ENCODE measurements around the gene ARHGAP35. TPM values are rescaled to one million over a fixed set of nuclear protein-coding genes. Genes with fewer than 3 reads are reported as not detected.
A peak's percentile ranks its signal among the peaks of the same experiment; 100 is the strongest.

The ARHGAP35 gene
- total and polyA plus RNA-seq, 2 experiments from 2014 or later: 13.6 to 57.7 TPM

DNA sequence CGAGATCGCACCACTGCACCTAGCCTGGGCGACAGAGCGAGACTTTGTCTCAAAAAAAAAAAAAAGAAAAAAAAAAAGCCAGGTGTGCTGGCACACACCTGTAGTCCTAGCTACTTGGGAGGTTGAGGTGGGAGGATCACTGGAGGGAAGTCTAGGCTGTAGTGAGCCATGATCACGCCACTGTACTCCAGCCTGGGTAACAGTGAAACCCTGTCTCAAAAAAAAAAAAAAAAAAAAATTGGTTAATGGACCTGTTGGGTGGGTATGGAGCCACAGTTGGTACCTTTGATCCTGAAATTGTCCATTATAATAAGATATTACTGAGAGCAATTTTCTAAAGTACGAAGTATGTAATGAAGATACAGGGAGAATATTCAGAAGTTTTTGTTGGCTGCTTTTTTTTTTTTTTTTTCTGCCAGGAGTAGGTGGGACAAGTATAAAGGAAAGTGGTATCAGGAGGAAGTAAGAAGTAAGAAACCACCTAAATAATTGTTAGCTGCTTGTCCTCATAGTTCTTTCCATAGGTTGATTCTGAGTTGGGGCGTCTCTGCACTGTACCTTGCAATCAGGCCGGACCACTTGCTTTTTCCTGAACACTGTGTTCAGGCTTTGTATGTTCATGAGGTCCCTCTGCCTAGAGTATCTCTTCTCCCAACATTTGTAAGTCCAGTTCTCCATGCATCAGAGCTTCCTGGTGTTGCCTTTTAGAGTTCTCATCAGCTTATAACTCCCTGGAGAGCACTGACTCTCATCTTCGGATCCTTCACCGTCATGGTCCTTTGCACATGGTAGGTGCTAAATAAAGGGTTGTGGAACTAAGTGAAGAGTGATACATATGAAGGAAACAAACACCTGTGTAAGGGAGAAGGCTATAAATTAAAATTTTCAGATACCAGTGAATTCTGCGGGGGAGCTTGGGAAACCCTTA is 31.7 kb downstream of the ARHGAP35 start:
- H3K36me3 Mint-ChIP-seq (ENCODE audit: low read depth): 0 out of 3 replicates have a peak, but pooled peaks cover under 1% of the 10 kb centered on the region
- peaks cover 98% of the 10 kb centered on the region for H3K79me2 ChIP-seq (replicated peaks; ENCODE audit: insufficient read depth)
- 0 out of 2 replicates have a peak overlapping the region, but pooled peaks have one; percentile 22 for H3K27ac Mint-ChIP-seq
- peaks cover 35% of the 10 kb centered on the region for H4K20me1 ChIP-seq (replicated peaks; ENCODE audit: insufficient read depth)
- H2AFZ ChIP-seq: no peak overlapping the region
- H3K9me3 Mint-ChIP-seq: no peaks in the 10 kb centered on the region; the same call in 2 of the 3 replicates
- H3K4me3 ChIP-seq: no peak overlapping the region
- peak overlapping the region; percentile 78 for H3K27ac ChIP-seq (ENCODE audit: low read depth)
- no peaks in the 10 kb centered on the region for H3F3A ChIP-seq (replicated peaks; ENCODE audit: low read depth)
- no peaks in the 10 kb centered on the region for H3K27me3 ChIP-seq (ENCODE audit: insufficient read depth)
- TF ChIP-seq POLR2AphosphoS5 (IDR thresholded peaks at IDR 0.05; ENCODE audit: low read depth): no peak
- TF ChIP-seq, protein P1, sequence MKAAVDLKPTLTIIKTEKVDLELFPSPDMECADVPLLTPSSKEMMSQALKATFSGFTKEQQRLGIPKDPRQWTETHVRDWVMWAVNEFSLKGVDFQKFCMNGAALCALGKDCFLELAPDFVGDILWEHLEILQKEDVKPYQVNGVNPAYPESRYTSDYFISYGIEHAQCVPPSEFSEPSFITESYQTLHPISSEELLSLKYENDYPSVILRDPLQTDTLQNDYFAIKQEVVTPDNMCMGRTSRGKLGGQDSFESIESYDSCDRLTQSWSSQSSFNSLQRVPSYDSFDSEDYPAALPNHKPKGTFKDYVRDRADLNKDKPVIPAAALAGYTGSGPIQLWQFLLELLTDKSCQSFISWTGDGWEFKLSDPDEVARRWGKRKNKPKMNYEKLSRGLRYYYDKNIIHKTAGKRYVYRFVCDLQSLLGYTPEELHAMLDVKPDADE (IDR thresholded peaks at IDR 0.05): no peak
- TF ChIP-seq, protein P2, sequence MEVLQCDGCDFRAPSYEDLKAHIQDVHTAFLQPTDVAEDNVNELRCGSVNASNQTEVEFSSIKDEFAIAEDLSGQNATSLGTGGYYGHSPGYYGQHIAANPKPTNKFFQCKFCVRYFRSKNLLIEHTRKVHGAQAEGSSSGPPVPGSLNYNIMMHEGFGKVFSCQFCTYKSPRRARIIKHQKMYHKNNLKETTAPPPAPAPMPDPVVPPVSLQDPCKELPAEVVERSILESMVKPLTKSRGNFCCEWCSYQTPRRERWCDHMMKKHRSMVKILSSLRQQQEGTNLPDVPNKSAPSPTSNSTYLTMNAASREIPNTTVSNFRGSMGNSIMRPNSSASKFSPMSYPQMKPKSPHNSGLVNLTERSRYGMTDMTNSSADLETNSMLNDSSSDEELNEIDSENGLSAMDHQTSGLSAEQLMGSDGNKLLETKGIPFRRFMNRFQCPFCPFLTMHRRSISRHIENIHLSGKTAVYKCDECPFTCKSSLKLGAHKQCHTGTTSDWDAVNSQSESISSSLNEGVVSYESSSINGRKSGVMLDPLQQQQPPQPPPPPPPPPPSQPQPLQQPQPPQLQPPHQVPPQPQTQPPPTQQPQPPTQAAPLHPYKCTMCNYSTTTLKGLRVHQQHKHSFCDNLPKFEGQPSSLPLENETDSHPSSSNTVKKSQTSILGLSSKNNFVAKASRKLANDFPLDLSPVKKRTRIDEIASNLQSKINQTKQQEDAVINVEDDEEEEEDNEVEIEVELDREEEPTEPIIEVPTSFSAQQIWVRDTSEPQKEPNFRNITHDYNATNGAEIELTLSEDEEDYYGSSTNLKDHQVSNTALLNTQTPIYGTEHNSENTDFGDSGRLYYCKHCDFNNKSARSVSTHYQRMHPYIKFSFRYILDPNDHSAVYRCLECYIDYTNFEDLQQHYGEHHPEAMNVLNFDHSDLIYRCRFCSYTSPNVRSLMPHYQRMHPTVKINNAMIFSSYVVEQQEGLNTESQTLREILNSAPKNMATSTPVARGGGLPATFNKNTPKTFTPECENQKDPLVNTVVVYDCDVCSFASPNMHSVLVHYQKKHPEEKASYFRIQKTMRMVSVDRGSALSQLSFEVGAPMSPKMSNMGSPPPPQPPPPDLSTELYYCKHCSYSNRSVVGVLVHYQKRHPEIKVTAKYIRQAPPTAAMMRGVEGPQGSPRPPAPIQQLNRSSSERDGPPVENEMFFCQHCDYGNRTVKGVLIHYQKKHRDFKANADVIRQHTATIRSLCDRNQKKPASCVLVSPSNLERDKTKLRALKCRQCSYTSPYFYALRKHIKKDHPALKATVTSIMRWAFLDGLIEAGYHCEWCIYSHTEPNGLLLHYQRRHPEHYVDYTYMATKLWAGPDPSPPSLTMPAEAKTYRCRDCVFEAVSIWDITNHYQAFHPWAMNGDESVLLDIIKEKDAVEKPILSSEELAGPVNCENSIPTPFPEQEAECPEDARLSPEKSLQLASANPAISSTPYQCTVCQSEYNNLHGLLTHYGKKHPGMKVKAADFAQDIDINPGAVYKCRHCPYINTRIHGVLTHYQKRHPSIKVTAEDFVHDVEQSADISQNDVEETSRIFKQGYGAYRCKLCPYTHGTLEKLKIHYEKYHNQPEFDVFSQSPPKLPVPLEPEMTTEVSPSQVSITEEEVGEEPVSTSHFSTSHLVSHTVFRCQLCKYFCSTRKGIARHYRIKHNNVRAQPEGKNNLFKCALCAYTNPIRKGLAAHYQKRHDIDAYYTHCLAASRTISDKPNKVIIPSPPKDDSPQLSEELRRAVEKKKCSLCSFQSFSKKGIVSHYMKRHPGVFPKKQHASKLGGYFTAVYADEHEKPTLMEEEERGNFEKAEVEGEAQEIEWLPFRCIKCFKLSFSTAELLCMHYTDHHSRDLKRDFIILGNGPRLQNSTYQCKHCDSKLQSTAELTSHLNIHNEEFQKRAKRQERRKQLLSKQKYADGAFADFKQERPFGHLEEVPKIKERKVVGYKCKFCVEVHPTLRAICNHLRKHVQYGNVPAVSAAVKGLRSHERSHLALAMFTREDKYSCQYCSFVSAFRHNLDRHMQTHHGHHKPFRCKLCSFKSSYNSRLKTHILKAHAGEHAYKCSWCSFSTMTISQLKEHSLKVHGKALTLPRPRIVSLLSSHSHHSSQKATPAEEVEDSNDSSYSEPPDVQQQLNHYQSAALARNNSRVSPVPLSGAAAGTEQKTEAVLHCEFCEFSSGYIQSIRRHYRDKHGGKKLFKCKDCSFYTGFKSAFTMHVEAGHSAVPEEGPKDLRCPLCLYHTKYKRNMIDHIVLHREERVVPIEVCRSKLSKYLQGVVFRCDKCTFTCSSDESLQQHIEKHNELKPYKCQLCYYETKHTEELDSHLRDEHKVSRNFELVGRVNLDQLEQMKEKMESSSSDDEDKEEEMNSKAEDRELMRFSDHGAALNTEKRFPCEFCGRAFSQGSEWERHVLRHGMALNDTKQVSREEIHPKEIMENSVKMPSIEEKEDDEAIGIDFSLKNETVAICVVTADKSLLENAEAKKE (CRISPR knock-in tag; IDR thresholded peaks at IDR 0.05): no peak
- TF ChIP-seq ZNF114 (CRISPR knock-in tag; IDR thresholded peaks at IDR 0.05): no peak
- no peak for TF ChIP-seq STAT1 (IDR thresholded peaks at IDR 0.05; ENCODE audit: unreplicated experiment)
- TF ChIP-seq ZNF331 (CRISPR knock-in tag; IDR thresholded peaks at IDR 0.05; ENCODE audit: low read depth): no peak
- no peak for TF ChIP-seq EZH2 (IDR thresholded peaks at IDR 0.05; ENCODE audit: low read depth, unreplicated experiment)
- peaks cover 25% of the 10 kb centered on the region for H3K4me1 Mint-ChIP-seq
- H3K9me2 ChIP-seq (ENCODE audit: insufficient read depth): no peaks in the 10 kb centered on the region
- H3K4me2 ChIP-seq: no peak overlapping the region
- ATAC-seq (no peak), DNase-seq (ENCODE audit: low spot score) (no peak)
- no peaks in the 10 kb centered on the region for H3K36me3 ChIP-seq (ENCODE audit: insufficient read depth)
- peaks cover 6% of the 10 kb centered on the region for H3K4me1 ChIP-seq (ENCODE audit: insufficient read depth)
- peaks cover 3% of the 10 kb centered on the region for H3K27me3 Mint-ChIP-seq (ENCODE audit: insufficient read depth, low read depth, poor library complexity)
- no peak overlapping the region; the same call in 2 of the 3 replicates for H3K4me3 Mint-ChIP-seq
